ENCODE data around the gene ATP11C.
A peak's percentile ranks its signal among the peaks of the same experiment; 100 is the strongest.
"Not testable (repeated sequence)": the region's sequence is repeated elsewhere in the genome, so short reads cannot be mapped to it uniquely, and the experiment has no call there.

ATP11C gene

DNA sequence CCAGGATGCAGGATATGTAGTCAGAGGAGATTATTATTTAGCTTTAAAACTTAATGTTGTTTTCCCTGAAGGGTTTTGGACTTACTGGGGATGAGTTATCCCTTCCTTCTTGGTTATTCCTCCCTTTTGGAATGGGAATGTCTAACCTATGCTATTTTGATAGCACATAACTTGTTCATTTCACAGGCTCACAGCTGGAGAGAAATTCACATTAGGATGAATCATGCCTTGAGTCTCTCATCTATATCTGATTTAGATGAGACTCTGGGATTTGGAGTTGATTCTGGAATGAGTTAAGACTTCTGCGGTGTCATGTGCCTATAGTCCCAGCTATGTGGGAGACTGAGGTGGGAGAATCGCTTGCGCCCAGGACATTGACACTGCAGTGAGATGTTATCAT is 81.1 kb downstream of the ATP11C start:
- no peak for DNase-seq

DNA sequence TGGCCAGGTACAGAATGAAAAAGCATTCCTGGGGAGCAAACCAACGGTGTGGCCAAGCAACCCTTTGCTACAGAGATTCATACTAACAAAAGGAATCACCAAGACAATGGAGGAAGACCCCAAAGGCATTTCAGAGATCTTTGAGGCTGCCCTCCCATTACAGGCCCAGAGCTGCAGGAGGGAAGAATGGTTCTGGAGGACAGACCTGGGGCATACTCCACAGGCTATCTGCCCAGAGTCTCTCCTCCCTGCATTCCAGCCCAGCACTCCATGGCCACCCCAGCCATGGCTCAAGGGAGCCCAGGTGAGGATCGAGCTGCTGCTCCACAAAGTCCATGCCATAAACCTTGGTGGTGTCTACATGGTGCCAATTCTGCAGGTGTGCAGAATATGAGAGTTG is 81.9 kb downstream of the ATP11C start:
- no peak for DNase-seq

DNA sequence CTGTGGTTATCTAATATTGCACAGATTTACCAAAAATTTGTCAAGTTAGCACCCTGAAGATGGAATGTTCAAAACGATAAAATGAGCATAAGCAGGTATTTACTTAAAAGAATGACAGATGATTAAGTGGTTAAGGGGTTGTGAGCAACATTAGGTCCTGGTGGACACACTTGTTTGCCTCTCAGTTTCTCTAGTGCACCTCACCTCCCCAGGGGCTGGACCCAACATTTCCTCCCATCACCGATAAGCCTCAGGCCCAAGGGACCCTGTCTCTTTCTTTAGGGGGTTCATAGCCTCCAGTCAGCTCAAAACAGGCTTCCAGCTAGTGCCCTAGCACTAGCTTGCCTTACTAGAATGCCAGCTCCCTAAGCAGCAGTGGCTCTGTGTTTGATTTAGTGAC is 88.0 kb downstream of the ATP11C start:
- DNase-seq, result no peak

DNA sequence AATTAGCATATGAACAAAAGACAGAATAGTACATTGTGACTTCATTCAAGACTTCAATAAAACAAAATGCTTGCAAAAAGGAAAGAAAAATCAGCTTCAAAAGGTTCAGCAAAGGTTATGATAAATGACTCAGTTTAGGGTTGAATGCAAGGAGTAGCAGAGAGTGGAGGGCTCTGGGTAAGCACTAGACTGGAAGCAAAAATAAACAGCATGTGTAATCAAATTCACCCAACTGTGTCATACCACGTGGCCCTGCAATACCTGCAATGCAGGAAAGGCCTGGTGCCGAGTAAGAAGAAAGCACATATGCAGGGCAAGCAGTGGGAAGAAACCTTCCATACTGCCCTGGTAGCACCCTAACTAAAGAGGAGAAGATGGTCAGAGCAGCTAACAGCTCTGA is 88.7 kb downstream of the ATP11C start:
- DNase-seq, result no peak

DNA sequence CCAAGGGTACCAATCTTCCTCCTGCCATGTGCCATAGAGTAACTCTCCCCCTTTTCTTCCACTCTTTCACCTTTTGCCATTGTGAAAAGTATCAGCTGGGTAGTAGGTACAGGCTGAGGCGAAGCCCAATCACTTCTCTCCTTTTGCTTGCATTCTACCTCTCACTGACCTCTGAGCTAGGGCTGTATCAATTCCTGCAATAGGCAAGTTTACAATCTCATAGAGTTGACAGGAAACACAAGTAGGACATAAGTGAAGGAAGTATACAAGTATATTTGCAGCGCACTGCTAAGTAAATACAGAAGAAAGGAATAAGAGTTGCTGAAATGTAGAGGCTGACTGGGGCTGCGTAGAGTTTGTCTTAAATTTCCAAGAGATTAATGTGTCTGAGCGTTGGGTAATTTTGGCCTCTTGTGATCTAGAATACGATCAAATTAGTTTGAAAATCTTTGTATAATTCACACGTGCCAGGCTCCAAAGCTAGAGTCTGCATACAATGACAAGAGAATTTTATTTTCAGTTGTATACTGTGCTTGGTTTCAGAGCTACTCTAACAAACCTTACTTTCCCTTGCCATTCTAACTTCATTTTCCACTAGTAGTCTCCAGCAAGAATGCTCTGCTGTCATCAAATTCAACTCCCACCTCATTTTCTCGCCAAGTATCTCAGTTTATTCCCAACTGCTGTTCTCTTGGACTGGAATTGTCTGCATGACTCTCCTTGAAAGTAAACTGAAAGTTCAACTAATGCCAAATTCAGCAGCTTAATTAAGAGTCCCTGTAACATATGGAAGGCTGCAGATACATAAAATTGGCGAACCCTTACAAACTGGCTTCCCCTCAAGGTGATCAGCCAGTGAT is 90.3 kb downstream of the ATP11C start:
- no peak for DNase-seq

DNA sequence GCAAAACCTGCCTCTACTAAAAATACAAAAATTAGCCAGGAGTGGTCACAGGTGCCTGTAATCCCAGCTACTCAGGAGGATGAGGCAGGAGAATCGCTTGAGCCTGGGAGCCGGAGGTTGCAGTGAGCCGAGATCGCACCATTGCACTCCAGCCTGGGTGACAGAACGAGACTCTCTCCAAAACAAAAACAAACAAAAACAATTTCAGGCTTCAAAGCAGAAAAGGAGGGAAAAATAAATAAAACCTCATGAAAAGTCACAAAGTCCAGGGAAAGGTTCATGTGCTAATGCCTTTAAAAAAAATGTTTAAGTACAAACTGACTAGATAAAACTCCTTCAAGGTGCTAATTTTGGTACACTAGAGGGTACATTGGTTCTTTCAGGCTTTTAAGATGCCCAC is 96.5 kb downstream of the ATP11C start:
- DNase-seq, result not testable (repeated sequence)

DNA sequence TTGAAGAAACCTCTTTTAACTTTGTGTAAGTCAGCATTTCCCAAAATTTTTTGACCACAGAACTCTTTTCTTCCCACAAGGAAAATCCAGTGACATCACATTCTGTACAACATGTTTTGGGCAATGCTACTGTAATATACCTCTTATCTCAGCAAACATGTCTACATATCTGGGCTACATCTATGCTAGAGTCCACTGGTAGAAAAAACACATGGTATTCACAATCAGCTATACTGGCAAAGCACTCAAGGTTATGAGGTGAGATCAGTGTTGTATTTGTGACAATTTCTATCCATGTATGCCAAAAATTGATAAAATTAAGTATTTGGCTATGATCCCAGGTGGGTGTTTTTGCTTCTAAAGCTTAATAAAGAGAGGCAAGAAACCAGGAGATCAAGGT is 98.0 kb downstream of the ATP11C start:
- DNase-seq, result peak; percentile 66

DNA sequence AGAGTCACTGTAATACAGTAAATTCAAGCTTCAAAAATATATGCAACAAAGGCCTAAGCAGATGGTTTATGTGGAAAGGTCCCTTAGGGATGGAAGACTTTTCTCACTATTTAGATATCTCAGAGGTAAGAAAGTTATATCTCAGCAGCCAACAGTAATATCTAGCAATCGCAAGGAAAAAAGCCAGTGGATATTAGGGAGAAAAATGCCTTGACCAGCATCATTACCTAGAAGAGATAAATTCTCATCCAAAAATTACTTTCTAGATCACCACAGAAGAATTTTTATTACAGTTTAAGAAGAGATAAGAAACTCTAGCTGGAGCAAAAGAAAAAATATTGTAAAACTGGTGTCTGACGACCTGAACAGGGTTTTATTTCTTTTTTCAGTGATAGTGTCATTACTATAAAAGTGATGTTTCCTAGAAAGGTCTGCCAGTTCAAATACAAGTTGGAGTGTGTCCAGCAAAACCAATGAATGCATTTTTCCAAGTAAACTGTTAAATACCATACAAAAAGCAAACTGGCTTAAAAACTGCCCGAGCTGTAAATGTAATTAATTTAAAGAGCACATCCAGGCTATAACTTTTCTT is 100.0 kb downstream of the ATP11C start:
- DNase-seq, result no peak

DNA sequence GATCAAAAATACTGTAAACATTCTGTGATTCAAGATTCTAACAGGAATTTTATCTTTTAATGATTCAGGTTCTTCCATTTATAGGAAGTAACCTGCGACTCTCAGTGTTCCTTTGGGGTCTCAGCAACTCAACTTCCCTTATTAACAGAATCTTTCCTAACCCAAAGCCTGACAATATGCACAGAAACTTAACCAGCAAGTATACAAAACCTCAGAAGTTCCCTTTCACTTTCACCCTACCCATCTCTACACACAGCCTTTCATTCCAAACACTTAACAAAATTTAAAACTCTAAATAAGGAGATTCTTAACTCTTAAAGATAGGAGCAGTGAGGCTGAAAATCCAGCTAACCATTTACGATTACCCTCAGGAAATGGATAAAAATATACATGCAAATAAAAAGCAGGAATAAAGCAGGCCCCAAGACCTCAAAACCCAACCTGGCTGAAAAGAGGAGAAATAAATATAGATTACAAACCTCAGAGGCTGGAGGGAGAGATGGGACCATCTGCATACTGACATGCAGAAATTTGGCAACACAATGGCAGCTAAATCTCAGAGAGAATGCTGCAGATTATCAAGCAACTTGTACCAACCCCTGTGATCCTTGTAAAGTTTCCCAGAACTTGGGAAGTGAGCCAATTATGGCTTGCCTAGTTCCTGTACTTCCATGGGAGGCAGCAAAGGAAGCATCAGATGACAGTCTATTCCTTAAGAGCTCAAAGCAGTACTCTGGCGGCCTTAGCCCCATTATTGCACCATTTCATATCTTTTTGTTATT is 101.0 kb downstream of the ATP11C start:
- DNase-seq, result no peak

DNA sequence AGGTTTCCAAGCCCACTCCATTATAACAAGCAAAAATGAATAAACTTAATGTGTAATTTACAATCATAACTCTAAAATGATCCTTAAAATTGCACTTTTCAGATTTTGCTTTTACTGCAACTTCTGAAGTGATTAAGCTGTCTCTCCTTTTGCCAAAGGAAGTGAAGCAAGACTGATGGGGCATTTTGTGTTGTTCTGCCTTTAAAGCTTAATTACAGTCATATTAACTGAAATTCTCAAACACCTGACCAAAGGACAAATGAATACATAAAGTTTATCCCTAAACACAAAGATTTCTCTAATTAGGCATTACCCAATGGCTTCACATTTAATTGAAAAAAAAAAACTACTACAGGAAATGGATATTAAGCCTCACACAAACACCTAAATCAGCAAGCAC is 101.8 kb downstream of the ATP11C start:
- no peak for DNase-seq

DNA sequence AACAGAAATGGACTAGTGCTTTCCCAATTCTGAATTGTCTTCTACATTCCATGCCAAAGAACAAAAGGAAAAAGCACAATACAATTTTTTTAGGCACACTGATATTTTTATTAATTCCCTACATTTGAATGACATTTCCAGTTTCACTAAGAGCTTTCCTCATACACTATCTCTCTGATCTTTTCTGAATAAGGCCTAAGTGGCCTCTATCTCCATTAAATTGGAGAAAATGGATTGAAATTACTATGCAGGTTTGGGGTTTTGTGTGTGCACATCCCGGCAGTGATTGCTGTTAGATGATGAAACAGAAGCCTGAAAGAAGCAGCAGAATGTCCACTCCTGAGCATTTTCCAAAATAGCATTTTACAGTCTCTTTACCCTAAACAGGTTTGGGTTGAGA is 104.0 kb downstream of the ATP11C start:
- no peak for DNase-seq

DNA sequence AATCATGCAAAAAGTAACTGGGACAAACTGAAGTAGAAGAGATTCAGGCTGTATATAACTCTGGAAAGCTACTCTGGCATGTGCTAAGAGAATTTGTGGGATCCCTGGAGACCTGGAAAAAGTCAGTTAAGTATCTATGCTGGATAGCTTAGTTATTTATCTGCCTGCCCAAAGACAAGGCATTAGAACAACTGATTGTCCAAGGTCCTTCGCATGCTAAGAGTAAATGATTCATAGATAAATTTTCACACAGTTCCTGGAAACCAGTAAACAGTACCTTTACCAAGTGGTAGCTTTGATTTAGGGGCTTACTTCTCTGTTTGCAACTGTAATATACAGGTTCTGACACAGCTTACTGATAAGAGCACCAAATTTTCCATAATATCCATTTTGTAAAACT is 104.8 kb downstream of the ATP11C start:
- no peak for DNase-seq

DNA sequence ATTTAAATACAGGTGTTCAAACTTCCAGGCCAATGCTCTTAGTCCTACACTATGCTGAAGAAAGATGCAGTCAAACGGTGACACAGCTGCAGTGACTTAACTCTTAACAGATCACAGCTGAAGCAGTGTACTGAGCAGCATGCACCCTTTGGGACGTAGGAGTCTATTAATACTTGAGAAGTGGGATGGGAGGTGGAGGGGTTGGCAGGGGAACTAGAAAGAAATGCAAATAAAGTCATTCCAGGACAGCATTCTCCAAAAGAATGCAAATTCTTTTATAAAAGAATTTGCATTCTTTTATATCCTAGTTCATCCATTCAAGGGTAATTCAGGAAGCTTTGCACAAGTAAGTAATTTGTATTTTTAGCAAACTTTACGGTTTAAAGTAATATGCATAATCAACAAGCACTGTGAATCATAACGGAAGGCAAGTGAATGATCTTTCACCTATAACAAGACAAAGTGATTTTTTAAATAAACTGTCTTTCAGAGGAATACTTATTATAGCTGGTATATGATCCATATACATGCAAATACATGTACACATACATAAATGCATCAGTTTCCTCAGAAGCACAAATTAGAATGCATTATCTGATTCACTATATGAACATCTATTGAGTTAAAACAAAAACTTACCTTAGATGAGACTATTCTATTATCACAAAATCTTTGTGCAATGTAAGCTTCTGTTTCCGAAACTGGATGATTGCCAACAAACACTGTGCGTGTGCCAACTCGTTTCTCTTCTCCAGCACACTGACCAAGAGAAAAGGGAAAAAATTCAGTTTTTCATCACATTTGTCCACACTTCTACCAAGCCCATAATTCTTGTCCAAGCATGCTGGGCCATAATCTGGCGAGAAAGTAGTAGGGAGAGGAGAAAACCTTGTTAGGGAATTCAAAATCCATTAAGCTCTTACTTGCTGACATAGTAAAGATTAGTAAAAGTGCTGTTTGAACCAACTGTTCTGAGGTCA is 106.5 kb downstream of the ATP11C start:
- peak; percentile 26 for DNase-seq

DNA sequence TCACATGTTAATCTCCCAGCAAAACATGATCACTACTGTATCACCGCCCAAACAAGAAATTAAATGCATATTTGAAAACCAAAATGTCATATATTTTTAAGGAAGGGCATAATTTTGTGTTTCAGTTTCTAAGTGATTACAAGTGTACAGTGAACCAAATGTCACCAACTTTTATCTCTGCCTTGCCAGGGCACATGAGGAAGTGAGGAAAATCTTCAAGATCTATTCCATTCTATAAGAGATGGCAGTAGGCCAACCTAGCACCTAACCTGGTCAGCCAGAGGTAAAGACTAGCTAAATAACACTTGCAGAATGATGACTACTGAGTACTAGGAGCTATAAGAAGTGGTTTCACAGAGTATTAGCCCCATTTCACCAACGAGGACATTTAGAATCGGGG is 107.2 kb downstream of the ATP11C start:
- DNase-seq, result peak; percentile 24

DNA sequence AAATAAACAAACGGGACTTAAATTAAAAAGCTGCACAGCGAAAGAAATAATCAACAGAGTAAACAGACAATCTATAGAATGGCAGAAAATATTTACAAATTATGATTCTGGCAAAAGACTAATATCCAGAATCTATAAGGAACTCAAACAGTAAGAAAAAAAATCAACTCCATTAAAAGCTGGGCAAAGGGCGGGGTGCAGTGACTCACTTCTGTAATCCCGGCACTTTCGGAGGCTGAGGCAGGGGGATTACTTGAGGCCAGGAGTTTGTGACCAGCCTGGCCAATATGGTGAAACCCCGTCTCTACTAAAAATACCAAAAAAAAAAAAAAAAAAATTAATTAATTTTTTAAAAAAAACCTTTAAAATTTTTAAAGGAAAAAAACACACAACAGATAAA is 109.0 kb downstream of the ATP11C start:
- DNase-seq, result no peak

DNA sequence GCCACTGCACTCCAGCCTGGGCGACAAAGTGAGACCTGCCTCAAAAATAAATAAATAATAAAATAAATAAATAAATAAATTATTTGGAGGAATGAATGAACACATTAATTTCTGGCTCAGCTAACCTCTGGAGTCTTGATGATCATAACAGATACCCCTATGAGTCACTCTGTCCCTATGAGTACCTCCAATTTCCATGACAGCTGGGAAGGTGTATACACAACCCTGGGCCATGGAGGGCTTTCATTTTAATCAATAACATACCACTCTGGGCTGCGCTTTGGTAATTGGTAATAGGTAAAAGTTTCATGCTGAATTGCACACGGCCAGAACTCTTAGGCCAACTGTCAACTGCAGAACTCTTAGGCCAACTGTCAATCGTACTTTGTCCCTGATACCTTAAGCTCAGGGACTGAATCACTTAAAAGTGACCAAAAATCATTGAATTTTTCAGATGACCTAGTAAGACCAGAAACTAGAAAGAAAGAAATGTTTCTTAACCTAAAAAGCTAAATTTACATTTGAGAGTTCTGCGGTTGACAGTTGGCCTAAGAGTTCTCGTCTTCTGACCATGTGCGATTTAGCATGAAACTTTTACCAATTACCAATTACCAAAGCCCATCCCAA is 112.4 kb downstream of the ATP11C start:
- DNase-seq, result no peak

DNA sequence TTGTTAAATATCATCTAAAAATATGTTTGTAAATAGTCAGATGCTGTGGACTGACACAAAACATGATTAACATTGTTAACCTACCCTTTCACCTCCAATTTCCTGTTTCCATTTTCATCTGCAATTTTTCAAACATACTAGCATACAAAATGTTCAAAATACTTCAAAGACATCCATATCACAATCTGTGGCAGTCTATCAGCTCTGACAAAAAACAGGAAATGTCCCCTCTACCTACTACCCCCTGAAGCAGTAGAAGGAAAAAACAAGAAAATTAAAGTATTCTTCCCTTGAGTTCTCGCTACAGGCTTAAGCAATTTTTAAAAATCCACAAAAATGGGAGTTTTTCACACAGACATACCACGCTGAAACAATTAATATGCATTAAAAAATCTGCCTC is 116.6 kb downstream of the ATP11C start:
- no peak for DNase-seq

DNA sequence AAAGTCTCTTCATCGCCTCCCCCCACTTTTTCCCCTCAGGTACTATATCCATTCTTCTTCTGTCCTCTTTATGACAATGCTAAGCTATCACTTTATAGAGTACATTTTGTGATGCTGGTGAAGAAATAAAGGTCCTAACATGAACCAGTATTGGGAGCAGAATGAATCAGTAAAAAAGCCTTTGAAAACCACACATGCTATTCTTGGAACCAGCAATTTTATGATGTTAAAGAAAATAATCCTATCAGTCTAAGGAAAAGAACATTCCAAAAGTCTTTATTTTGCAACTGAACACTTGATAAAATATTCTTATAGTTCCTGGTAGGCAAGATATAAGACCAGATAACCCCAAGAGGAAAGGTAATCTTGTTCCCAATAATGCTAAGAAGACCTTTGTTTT is 117.1 kb downstream of the ATP11C start:
- no peak for DNase-seq

DNA sequence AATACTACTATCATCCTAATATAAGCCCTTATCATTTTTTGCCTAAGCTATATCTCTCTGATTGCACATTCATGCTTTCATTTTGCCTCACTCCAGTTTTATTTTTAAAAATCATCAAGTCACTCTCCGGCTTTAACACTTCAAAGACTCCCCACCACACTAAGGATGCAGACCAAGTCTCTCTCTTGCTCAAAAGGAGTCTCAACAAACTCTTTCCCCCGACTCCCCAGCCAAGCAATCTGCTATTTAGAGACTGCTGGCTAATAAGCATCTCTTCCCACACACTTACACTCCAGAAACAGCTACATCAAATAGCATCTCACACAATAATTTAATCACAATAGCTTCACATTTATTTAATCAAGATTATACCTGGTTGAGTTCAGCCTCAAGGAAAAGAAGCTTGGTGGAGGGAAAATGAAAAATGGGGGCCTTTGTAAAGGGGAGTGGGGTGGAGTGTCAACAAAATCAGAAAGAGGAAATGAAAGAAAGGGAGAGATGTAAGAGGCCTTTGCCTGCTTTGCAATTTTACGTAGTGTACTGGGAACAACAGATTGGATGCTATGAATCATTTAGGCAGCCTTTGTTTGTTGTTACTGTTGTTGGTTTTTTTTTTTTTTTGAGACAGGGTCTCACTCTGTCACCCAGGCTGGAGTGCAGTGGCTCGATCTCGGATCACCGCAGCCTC is 120.8 kb downstream of the ATP11C start:
- no peak for DNase-seq

DNA sequence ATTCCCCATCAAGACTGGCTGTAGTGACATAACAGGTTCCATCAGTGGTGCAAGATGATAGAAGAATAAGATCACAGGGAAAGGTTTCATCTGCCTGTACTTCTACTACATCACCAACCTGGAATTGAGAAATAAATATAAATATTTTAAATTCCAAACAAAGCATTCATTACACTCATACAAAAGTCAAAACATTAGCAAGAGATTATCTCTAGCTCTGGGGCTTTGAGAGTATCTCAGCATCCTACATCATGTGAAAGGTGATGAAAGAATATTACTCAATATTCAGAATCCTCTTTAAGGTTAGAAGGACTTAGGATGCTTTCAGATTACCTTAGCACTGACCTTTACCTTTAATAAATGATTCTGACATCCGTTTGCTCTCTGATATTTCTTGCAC is 128.4 kb downstream of the ATP11C start:
- no peak for DNase-seq

DNA sequence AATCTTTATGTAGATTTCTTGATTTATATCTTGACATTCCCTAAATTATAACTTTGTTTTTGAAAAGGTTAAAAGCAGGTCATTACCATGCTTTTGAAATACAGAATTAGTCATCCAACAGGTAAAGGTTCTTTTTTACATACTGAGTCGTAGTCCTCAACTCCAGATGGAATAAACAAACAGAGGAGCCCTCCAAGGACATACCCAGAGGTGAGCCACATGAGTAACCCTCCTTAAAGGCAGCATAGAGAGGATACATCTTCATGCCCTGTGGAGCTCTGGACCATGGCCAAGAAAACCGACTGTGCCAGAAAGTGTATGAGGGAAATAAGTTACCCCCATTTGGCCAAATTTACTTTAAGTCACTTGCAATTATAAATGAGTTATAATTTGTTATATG is 129.6 kb downstream of the ATP11C start:
- DNase-seq, result no peak

DNA sequence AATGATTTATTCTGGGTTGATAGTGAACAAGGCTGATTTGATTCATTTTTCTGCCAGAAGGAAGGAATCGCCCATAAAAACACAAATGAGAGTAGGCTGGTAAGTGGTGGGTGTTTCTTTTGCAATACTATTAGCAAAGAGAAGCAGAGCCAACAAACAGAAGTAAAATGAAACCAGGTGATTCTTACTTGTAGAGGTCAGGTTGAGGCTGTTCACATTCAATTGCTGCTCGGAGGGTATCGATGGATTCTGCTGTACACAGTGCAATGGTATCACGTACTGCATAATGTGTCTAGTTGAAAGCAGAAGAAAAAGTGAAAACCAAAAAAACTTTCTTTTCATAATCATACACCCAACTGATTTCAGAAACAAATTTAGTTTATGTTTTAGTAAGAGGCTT is 130.8 kb downstream of the ATP11C start:
- no peak for DNase-seq

Measured in hematopoietic multipotent progenitor cell treated with erythropoietin and hydrocortisone succinate and interleukin-3 and kit ligand, for 8 days (in vitro differentiated cells).